KBM-7 (cell line): Measurements from ENCODE around the gene TMEM128.
"Not testable (repeated sequence)": the region's sequence is repeated elsewhere in the genome, so short reads cannot be mapped to it uniquely, and the experiment has no call there.

Source experiments
- DNase-seq: peaks from one replicate; pipeline ENCODE4 v3.0.0-alpha.2; 2015
- in situ Hi-C: fragments of 300-500 bp; cut with MboI; formaldehyde crosslinking; loops from 2 replicates; pipeline ENCODE4 v1.14.3; 2020; ENCODE audit warnings: low sequenced_read_pairs, low pct_unique_long_range_greater_than_20kb, mixed read lengths

The TMEM128 gene

GRCh38 chr4:4204401-4204745 lies 43.6 kb downstream of the TMEM128 start:
- in situ Hi-C loops = no loop called here
- DNase-seq = no peak

GRCh38 chr4:4203688-4204400 lies 44.2 kb downstream of the TMEM128 start:
- in situ Hi-C loops = no loop called here
- no peak for DNase-seq

GRCh38 chr4:4202510-4202909 lies 45.5 kb downstream of the TMEM128 start:
- DNase-seq = no peak
- in situ Hi-C loops = no loop called here

- DNase-seq = no peak
- in situ Hi-C loops = no loop called here
Measured at GRCh38 chr4:4200624-4201023, 47.4 kb downstream of the TMEM128 start.

GRCh38 chr4:4195354-4195753 lies 52.7 kb downstream of the TMEM128 start:
- in situ Hi-C loops = no loop called here
- DNase-seq = no peak

- in situ Hi-C loops, DNase-seq: not testable (repeated sequence)
Measured at GRCh38 chr4:4188557-4188956, 59.5 kb downstream of the TMEM128 start.
